Measurements from ENCODE around the gene ANKRD34A.
"Not testable (repeated sequence)": the region's sequence is repeated elsewhere in the genome, so short reads cannot be mapped to it uniquely, and the experiment has no call there.

Gene ANKRD34A

GRCh38 chr1:145949219-145949618, 15.2 kb downstream of the ANKRD34A start:
- DNase-seq (ENCODE audit: low read depth in 3 of 3, low spot score in 1 of 3) = no peak

DNA sequence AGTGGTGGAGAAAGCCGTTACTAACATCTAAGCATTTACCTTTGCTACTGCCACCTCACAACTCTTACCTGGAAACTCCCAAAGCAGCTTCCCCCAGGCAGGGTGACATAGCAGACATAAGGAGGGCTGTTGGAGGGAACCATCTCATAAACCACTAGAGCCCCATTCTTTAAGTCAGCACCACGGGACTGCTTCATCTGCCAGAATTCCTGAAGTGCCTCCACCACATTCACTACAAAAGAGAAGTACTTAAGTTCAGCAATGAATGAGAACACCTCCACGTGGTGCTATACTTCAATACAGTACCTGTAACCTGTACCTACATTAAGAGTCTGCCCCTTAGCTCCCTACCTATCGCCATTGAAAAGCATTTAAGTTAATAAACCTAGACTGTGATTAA, 16.8 kb downstream of the ANKRD34A start:
- no peak for DNase-seq (ENCODE audit: low read depth in 3 of 3, low spot score in 1 of 3)

DNA sequence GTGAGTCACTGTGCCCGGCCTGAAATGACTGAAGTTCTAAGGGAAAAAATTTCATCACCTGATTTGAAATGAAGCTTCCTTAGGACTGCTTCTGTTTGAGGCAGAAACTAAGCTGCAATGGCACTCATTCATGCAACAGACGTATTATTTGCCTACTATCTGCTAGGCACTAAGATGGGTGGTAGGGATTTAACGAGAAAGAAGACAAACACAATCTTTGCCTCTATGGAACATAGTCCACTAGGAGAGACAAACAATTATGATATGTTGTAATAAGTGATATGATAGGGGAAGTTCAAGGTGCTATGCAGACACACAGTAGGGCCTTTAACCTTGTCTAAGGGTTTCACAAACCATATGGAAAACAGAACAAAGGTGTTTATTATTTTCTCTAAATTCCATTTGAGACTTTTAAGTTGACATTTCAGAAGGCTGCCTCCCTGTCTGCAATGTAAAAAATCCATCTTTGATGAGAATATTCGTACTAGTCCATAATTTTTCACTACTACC, 17.8 kb downstream of the ANKRD34A start:
- DNase-seq (ENCODE audit: low read depth in 3 of 3, low spot score in 1 of 3) = no peak

- DNase-seq (ENCODE audit: low read depth in 3 of 3, low spot score in 1 of 3) = no peak
Observed at GRCh38 chr1:145944532-145944931, 19.8 kb downstream of the ANKRD34A start.

- DNase-seq (ENCODE audit: low read depth in 3 of 3, low spot score in 1 of 3) = no peak
Observed at GRCh38 chr1:145942871-145943270, 21.5 kb downstream of the ANKRD34A start.

DNA sequence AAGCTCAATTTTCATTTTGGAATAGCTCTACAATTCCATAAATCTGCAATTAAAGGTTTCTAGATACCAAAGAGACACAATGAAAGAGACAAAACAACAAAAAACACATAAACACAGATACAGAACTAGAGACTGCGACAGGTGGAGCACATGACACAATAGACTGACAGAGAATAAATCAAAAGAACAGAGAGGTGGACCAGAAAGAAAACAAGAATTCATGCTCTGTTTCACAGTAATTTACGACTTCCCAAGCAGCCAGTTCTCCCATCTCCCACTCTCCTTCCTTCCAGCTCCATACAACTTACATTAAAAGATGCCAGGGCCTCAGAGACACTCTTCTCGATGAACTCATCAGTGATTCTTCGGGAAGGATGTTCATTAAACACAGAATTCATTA, 22.0 kb downstream of the ANKRD34A start:
- no peak for DNase-seq (ENCODE audit: low read depth in 3 of 3, low spot score in 1 of 3)

DNA sequence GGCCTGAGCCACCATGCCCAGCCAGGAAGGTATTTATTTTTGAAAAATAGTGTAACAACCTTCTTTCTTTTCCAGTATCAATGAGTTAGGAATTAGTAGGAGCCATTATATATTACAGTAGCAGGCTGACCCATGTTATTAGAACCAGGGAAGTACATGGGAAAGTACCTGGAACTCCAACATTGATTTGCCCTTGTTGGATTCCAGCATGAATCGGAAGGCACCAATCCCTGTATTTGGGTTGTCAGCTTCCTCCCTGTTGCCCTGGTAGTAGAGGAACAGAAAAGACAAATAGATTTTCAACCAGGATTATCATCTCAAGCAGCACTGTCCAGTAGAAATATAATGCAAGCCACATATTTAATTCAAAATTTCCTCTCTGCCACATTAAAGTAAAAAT, 26.9 kb downstream of the ANKRD34A start:
- no peak for DNase-seq (ENCODE audit: low read depth in 3 of 3, low spot score in 1 of 3)

GRCh38 chr1:145936247-145936646, 28.1 kb downstream of the ANKRD34A start:
- DNase-seq (ENCODE audit: low read depth in 3 of 3, low spot score in 1 of 3) = no peak

- DNase-seq (ENCODE audit: low read depth in 3 of 3, low spot score in 1 of 3) = no peak
Observed at GRCh38 chr1:145935708-145936107, 28.7 kb downstream of the ANKRD34A start.

- DNase-seq (ENCODE audit: low read depth in 3 of 3, low spot score in 1 of 3) = not testable (repeated sequence)
Observed at GRCh38 chr1:145932522-145933009, 31.8 kb downstream of the ANKRD34A start.

DNA sequence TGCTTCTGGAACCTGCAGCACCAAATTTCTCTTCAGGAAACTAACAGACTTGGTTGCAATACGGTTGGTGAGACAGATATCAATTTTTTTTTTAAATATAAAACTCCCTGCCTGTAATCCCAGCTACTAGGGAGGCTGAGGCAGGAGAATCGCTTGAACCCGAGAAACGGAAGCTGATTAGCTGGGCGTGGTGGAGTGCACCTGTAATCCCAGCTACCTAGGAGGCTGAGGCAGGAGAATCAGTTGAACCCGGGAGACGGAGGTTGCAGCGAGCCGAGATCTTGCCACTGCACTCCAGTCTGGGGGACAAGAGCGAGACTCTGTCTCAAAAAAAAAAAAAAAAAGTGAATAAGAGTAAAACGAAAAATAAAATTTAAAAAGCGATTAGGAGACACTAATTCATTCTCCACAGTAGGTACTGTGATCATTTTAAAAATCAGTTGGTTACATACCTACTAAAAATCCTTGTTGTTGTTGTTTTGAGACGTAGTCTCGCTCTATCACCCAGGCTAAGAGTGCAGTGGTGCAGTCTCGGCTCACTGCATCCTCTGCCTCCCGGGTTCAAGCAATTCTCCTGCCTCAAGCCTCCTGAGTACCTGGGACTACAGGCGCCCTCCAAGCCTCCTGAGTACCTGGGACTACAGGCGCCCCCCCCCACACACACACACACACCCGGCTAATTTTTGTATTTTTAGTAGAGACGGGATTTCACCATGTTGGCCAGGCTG, 36.3 kb downstream of the ANKRD34A start:
- DNase-seq (ENCODE audit: low read depth in 3 of 3, low spot score in 1 of 3) = no peak

DNA sequence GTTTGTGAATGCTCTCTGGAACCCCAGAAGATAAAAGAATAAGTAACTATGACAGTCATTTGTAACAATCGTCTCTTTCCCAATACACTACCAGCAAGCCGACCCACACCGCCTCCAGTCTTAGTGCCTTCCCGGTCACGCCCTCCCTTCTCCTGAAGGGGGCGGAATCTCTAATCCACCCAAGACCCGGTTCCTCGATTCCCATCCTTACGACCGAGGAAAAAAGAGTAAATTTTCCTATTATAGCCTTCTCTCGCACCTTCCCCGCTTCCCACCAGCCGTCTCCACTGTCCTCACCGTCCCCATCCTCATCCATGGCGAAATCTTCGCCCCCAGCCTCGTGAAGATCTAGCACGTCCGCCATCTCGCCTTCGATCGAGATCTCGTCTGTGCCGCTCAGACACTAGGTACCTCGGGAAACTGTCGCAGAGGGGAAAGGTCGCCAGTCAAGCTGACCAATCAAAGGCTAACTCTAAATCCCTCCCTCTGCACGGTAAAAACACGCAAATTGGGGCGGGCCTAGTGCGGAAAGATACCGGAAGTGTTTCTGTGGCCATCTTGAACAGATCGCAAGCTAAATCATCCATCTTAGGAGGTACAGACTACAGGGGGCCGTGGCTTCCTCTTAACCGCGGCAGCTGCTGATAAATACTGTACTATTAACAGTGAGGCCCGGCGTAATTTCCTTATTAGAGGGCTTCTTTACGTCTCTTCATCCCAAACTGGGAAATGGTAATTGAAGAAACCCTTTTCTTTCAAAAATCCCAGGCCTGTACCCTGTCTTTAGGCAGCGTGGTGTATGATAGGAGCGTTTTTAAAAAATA, 37.1 kb downstream of the ANKRD34A start, which contains the start of gene RBM8A:
Gene RBM8A, minus strand, starts transcription at position 422 of the 824 bp plus-strand sequence. Its CDS starts 58 bp downstream, at position 364.
- DNase-seq (ENCODE audit: low read depth in 3 of 3, low spot score in 1 of 3) = peak; percentile 72 to 85 (median 85)

GRCh38 chr1:145926686-145927062, 37.7 kb downstream of the ANKRD34A start:
- DNase-seq (ENCODE audit: low read depth in 3 of 3, low spot score in 1 of 3) = peak in 1 of 3 donors; percentile 26

DNA sequence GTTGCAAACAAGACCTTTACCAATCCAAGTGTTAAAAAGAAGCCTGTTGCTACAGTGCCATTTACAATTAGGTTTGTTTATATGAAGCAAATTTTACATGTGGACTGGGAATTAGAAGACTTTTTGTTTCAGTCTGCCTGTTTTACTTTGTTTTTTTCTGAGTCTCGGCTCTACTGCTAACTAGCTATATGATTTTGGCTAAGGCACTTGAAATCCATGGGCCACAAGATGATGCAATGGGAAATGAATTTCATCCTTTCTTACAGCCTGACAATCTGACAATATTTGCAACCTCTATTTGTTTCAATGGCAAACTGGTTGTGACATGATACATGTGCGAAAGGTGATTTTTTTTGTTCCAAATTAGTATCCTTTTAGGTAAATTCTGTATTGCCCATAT, 42.1 kb downstream of the ANKRD34A start:
- DNase-seq (ENCODE audit: low read depth in 3 of 3, low spot score in 1 of 3) = no peak

DNA sequence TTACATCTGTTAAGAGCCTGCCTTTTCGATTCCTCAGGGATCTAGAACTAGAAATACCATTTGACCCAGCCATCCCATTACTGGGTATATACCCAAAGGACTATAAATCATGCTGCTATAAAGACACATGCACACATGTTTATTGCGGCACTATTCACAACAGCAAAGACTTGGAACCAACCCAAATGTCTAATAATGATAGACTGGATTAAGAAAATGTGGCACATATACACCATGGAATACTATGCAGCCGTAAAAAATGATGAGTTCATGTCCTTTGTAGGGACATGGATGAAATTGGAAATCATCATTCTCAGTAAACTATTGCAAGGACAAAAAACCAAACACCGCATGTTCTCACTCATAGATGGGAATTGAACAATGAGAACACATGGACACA, 44.1 kb downstream of the ANKRD34A start:
- DNase-seq (ENCODE audit: low read depth in 3 of 3, low spot score in 1 of 3) = not testable (repeated sequence)

DNA sequence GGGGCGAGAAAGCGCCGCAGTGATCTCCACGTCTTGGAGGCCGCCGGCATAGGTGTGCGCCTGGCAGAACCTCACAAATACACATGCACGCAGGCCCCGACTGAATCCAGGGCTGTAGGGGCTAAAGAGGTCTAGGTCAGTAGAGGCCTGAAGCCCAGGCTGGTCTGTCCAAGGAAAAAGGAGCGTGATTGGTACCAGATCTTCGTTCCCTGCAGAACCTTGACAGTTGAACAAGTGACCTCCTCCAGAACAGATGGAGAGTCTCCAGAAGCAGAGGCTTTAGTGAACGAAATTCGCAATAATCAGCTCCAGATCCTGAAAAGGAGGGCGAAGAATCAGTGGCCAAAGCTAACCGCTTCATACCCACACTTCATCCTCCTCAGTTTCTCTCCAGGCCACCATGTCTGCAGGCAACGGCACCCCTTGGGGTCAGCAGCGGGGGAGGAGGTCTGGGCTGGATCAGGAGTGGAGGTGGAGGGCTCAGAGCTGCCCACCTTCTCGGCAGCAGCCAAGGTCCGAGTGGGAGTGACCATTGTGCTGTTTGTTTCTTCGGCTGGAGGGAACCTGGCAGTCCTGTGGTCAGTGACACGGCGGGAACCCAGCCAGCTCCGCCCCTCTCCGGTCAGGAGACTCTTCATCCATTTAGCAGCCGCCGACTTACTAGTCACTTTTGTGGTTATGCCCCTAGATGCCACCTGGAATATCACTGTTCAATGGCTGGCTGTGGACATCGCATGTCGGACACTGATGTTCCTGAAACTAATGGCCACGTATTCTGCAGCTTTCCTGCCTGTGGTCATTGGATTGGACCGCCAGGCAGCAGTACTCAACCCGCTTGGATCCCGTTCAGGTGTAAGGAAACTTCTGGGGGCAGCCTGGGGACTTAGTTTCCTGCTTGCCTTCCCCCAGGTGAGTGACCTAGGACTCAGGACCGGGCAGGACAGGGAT, 45.1 kb downstream of the ANKRD34A start:
- no peak for DNase-seq (ENCODE audit: low read depth in 3 of 3, low spot score in 1 of 3)

DNA sequence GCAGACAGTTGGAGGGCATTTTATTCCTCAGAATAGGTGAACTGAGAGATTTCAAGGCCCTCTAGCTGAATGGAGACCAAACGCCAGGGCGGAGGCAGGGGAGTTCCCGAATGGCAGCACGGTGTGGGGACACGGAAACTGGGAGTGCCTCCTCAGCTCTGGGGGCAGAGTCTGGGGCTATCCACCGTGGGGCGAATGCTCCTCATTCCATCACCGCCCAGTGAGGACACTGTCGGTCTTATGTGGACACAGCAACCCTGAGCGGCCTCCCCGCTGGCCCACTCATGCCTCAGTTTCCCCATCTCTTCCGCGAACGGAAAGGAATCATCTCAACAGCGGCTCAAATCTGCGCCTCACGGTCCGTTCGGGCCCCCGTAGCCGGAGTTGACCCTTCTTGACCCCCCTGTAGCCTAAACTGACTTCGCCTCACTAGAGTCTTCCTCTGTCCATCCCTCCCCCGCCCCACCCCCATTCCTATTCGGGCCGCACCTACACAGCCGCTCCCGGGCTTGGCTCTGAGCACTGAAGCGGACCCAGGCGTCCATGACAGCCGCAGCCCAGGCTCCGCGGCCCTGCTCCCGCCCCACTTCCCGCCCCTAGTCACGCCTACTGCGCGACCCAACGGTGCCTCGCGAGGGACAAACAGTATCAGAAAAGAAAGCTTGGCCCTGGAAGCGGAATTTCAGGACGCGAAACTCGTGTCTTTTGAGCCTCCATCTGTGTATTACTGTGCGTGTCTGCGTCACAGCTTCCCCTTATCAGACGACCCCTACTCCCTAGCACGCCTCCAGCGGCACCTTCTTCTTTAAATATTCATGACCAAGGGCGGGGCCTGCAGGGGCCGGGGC, 46.0 kb downstream of the ANKRD34A start, which contains the start of gene PEX11B:
Gene PEX11B, minus strand, starts transcription at position 574 of the 848 bp plus-strand sequence. Its CDS starts 29 bp downstream, at position 545.
- DNase-seq (ENCODE audit: low read depth in 3 of 3, low spot score in 1 of 3) = peak; percentile 81 to 91 (median 83)

GRCh38 chr1:145917595-145917994, 46.8 kb downstream of the ANKRD34A start:
- no peak for DNase-seq (ENCODE audit: low read depth in 3 of 3, low spot score in 1 of 3)

DNA sequence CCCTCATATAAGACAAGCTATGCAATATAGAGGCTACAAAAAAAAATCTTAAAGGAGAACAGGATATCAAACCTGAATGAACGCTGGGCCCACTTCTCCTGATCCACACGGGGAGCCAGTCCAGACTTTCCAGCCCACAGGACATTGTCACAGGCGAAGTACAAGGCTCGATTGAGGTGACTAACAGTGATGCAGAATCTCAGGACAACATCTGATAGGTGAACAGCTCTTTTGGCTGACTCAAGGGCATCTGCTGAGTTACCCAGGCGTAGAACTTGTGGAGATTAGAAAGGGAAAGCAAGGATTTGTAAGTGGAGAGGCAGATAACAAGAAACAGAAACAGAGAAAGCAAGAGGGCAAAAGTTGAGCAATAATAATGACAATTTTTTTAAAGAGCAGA, 47.6 kb downstream of the ANKRD34A start:
- no peak for DNase-seq (ENCODE audit: low read depth in 3 of 3, low spot score in 1 of 3)
